Posterior vena cava (tissue), 2 donors: Measurements from ENCODE around the gene IAPP. TPM values are rescaled to one million over a fixed set of nuclear protein-coding genes. Genes with fewer than 3 reads are reported as not detected.
"Not testable (repeated sequence)": the region's sequence is repeated elsewhere in the genome, so short reads cannot be mapped to it uniquely, and the experiment has no call there.

Source experiments
- DNase-seq: peaks from one replicate; pipeline ENCODE4 v3.0.0-alpha.2; 2020; ENCODE audit warnings: low spot score
- intact Hi-C, 2 donors: fragments of 100-400 bp; cut with DNase I; formaldehyde crosslinking; loops; one replicate each; pipeline versions ENCODE4 v1.14.1 to v1.14.2; 2022 to 2023
- long read RNA-seq, 2 donors: library from polyadenylated mRNA; unstranded; transcript quantifications; one replicate each; pipeline ENCODE4 v2.0.0, GENCODE V29; 2020 to 2021
- total RNA-seq, 2 donors: library from RNA; stranded (reverse); fragmentation: NEBNext Ultra II Directional; extraction: Animal tissue kit (Norgen Biotek cat#: 25700); gene quantifications; one replicate each; pipeline ENCODE4 v1.2.1, GENCODE V29; 2021
- donor health status: DM: yes; HTN: yes; CAD: no.
- donor health status: DM: yes; HTN: yes; CAD: no.

IAPP gene
- not detected for total RNA-seq
- long read RNA-seq, donor 1 = 0 reads
- long read RNA-seq, donor 2 = 0 reads

- intact Hi-C loops = no loop called here
- no peak for DNase-seq
Observed at GRCh38 chr12:21372602-21373001, at the start of gene IAPP. TSS of gene IAPP (plus strand) at chr12:21372902. CDS start at chr12:21373352, 450 bp downstream.

- no peak for DNase-seq
- intact Hi-C loops = no loop called here
Observed at GRCh38 chr12:21323736-21324135, 49.0 kb upstream of the IAPP start.

GRCh38 chr12:21324551-21324950 lies 48.2 kb upstream of the IAPP start:
- no peak for DNase-seq
- intact Hi-C loops = no loop called here

GRCh38 chr12:21328578-21328977 lies 44.1 kb upstream of the IAPP start:
- no peak for DNase-seq
- intact Hi-C loops = no loop called here

GRCh38 chr12:21330682-21331253 lies 41.9 kb upstream of the IAPP start:
- intact Hi-C loops = no loop called here
- DNase-seq = no peak

- intact Hi-C loops = no loop called here
Observed at GRCh38 chr12:21334771-21335325, 37.9 kb upstream of the IAPP start, which contains the start of gene SLCO1A2. TSS of gene SLCO1A2 (minus strand) at chr12:21334917. CDS start at chr12:21334647, 270 bp downstream.

GRCh38 chr12:21336656-21337055 lies 36.0 kb upstream of the IAPP start:
- DNase-seq = no peak
- intact Hi-C loops = no loop called here

More at GRCh38 chr12:21334771-21335325, 37.9 kb upstream of the IAPP start, which contains the start of gene SLCO1A2:
- no peak for DNase-seq

DNA sequence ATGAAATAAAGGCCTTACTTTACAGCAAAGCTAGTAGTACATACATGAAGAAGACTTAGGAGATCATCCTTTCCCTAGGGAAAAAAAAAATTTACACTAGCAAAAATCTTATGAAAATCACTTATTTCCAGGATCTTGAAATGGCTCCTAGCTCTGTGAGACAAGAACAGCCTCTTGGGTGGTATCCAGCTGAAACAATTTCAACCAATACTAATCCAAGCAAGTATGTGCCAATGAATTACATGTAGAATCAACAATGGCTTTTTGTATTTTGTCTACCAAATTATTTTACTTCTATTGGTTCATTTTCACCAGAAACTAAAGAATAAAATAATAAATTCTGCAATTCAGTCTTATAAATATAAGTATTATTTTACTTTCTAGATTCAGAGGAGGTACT lies 35.2 kb upstream of the IAPP start:
- intact Hi-C loops = no loop called here
- DNase-seq = no peak

GRCh38 chr12:21337959-21338744 lies 34.5 kb upstream of the IAPP start:
- intact Hi-C loops = no loop called here
- DNase-seq = no peak

DNA sequence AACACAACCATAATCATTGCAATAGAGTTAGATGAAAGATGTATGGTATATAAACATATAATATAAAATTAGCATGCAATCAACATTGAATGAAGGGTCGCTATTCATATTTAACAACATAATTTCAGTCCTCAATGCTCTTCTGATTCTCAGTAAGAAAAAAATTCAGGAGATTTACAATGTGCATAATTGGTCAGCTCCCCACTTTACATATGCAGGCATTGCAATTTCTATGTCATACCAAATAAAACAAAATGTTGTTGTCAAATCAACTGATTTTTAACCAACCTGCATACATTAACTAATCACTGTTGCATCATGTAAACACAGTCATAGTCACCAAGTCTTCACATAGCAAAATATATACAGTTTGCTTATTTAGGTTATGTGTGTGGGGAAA lies 32.8 kb upstream of the IAPP start:
- DNase-seq = no peak

DNA sequence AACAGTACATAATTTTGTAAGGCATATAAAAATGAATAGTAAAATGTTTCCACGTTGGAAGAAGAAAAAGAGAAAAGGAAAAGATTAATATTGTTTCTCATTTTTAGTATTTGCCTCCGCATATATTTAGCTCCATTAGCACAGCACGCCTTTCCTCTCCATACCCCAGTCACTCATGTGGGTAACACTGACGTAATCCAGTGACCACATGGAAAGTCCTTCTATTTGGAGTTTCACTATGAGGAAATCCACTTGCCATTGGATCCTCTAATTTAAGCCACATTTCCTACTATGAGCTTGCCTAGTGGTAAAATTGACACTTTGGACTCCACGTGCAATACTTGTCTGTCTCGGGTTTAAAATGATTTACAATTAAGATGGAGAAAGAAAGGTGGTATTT lies 32.3 kb upstream of the IAPP start:
- no peak for DNase-seq
- intact Hi-C loops = no loop called here

More for the DNA sequence above, 32.8 kb upstream of the IAPP start:
- intact Hi-C loops = no loop called here

- intact Hi-C loops = no loop called here
- DNase-seq = no peak
Observed at GRCh38 chr12:21341769-21342168, 30.9 kb upstream of the IAPP start.

GRCh38 chr12:21343636-21344035 lies 29.1 kb upstream of the IAPP start:
- intact Hi-C loops = loop anchor here in 1 of 2 donors (2.0 kb wide), 1 partner anchor 47 kb away; no protein-coding TSS in a partner anchor
- no peak for DNase-seq

GRCh38 chr12:21346542-21347205 lies 26.0 kb upstream of the IAPP start:
- intact Hi-C loops = no loop called here
- no peak for DNase-seq

- intact Hi-C loops = no loop called here
- no peak for DNase-seq
Observed at GRCh38 chr12:21350975-21351374, 21.7 kb upstream of the IAPP start.

- intact Hi-C loops = no loop called here
- no peak for DNase-seq
Observed at GRCh38 chr12:21353487-21353886, 19.2 kb upstream of the IAPP start.

GRCh38 chr12:21353948-21354347 lies 18.8 kb upstream of the IAPP start:
- intact Hi-C loops = no loop called here
- DNase-seq = no peak

DNA sequence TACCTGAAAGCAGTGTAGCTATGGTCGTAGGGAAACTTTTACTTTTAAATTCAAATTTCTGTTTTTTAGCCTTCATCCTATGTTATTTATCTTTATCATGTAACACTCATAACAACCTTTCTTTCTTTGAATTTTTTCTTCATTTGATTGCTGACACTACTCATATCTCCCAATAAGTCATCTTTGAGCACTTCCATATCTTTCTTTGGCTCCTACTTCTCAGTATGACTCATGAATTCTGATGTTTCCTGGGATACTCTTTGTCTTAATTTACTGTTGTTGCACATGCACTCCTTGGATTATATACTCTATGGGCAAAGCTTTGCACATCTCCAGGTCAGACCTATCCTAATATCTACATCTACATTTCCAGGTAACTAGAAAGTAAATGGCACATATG lies 18.1 kb upstream of the IAPP start:
- intact Hi-C loops = no loop called here
- no peak for DNase-seq

GRCh38 chr12:21360632-21361031 lies 12.1 kb upstream of the IAPP start:
- intact Hi-C loops = not testable (repeated sequence)

More at GRCh38 chr12:21360632-21361031, 12.1 kb upstream of the IAPP start:
- not testable (repeated sequence) for DNase-seq
